Nephron progenitor cell (in vitro differentiated cells): ENCODE results near the gene RSL1D1.
A peak's percentile ranks its signal among the peaks of the same experiment; 100 is the strongest.
"Not testable (repeated sequence)": the region's sequence is repeated elsewhere in the genome, so short reads cannot be mapped to it uniquely, and the experiment has no call there.

Experiments used
- DNase-seq: peaks from one replicate; pipeline ENCODE4 v3.0.0; 2021
- H3K27ac Mint-ChIP-seq: 2 replicates; pipeline ENCODE4 v1.8.0; 2021; ENCODE audit warnings: mild to moderate bottlenecking, moderate library complexity, mixed read lengths
- H3K27me3 Mint-ChIP-seq: 2 replicates; pipeline ENCODE4 v1.8.0; 2021; ENCODE audit warnings: mild to moderate bottlenecking, low read depth, mixed read lengths; ENCODE audit not compliant: poor library complexity
- H3K36me3 Mint-ChIP-seq: 2 replicates; pipeline ENCODE4 v1.8.0; 2021; ENCODE audit warnings: low read depth, mixed read lengths
- H3K4me1 Mint-ChIP-seq: 2 replicates; pipeline ENCODE4 v1.8.0; 2021; ENCODE audit warnings: mixed read lengths
- H3K4me3 Mint-ChIP-seq: 2 replicates; pipeline ENCODE4 v1.8.0; 2021; ENCODE audit warnings: mild to moderate bottlenecking, moderate library complexity, mixed read lengths
- H3K9me3 Mint-ChIP-seq: 2 replicates; pipeline ENCODE4 v1.8.0; 2021; ENCODE audit warnings: mild to moderate bottlenecking, moderate library complexity, mixed read lengths
- CTCF ChIP-seq: fragments of 200-600 bp; sonication (generic); IDR thresholded peaks from 2 replicates; pipeline ENCODE4 v1.5.0; 2021; ENCODE audit warnings: antibody characterized with exemption

The RSL1D1 gene

DNA sequence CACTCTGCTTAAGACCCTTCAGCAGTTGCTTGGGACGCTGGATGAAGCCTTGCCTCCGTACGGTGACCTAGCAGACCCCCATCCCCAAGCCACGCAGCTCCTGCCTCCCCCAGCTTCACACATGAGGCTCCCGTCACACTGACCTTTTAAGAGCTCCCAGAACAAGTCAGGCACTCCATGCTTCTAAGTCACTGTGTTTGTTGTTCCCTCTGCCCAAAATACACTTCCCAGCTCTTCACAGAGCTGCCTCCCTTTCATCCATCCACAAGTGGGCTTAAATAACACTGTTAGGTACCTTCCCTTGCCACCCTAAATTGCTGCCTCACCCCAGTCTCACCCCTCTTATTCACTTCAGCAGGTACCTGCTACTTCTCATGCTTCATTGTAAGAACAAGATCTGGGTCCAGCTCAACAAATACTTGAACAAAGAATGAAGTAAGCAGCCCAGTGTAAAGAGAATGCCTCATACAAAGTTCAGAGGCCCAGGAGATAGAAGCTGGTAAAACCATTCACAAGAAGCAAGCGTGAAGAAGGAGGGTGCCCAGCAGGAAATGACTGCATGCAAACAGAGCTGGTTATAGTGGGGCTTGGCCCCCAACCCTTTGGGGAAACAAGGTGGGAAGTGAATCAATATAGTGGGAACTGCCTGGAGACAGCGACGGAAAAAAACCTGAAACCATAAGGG is 60.1 kb downstream of the RSL1D1 start:
- no peak overlapping the region for H3K4me3 Mint-ChIP-seq
- H3K36me3 Mint-ChIP-seq, result peaks cover 39% of the 10 kb centered on the region
- peaks cover 52% of the 10 kb centered on the region for H3K4me1 Mint-ChIP-seq
- H3K27ac Mint-ChIP-seq, result peak overlapping the region; percentile 95
- no peaks in the 10 kb centered on the region for H3K9me3 Mint-ChIP-seq
- no peaks in the 10 kb centered on the region for H3K27me3 Mint-ChIP-seq
- no peak for TF ChIP-seq CTCF
- no peak for DNase-seq

- Mint-ChIP-seq H3K4me1 (peaks cover 29% of the 10 kb centered on the region), H3K27me3 (no peaks in the 10 kb centered on the region), H3K4me3 (no peak overlapping the region), H3K36me3 (peaks cover 27% of the 10 kb centered on the region), H3K9me3 (no peaks in the 10 kb centered on the region), H3K27ac (no peak overlapping the region)
- TF ChIP-seq CTCF, result no peak
- DNase-seq, result no peak
Observed at GRCh38 chr16:11788914-11789313, 62.4 kb downstream of the RSL1D1 start.

- not testable (repeated sequence) for H3K27me3 Mint-ChIP-seq, H3K9me3 Mint-ChIP-seq
- peaks cover 28% of the 10 kb centered on the region for H3K4me1 Mint-ChIP-seq
Observed at GRCh38 chr16:11784980-11785599, 66.3 kb downstream of the RSL1D1 start.

DNA sequence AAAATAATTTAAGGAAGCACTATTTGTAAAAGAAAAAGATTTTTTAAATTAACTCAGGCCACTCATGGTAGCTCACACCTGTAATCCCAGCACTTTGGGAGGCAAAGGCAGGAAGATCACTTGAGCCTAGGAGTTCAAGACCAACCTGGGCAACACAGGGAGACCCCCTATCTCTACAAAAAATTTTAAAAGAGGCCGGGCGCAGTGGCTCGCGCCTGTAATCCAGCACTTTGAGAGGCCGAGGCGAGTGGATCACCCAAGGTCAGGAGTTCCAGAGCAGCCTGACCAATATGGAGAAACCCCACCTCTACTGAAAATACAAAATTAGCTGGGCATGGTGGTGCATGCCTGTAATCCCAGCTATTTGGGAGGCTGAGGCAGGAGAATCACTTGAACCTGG is 67.0 kb downstream of the RSL1D1 start:
- Mint-ChIP-seq H3K4me1 (peaks cover 28% of the 10 kb centered on the region), H3K36me3 (peaks cover 29% of the 10 kb centered on the region)
- not testable (repeated sequence) for H3K27ac Mint-ChIP-seq, H3K4me3 Mint-ChIP-seq, H3K9me3 Mint-ChIP-seq, H3K27me3 Mint-ChIP-seq, DNase-seq

More at GRCh38 chr16:11784980-11785599, 66.3 kb downstream of the RSL1D1 start:
- not testable (repeated sequence) for DNase-seq, H3K4me3 Mint-ChIP-seq, H3K27ac Mint-ChIP-seq
- peaks cover 24% of the 10 kb centered on the region for H3K36me3 Mint-ChIP-seq

DNA sequence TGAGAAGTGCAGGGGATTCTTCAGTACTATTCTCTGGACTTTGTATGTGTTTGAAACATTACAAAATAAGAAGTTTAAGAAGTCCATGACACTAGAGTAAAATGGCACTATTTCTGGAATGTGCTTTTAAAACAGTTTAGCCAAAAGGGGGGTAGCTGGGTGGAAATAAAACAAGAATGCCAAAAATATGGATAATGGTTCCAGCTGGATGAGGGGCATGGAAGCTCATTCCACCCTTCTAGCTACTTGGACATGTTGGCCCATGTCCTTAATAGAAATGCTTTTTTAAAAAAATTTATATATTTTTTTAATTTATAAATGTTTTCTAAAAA is 67.3 kb downstream of the RSL1D1 start:
- no peak for TF ChIP-seq CTCF
- no peaks in the 10 kb centered on the region for H3K27me3 Mint-ChIP-seq
- no peaks in the 10 kb centered on the region for H3K9me3 Mint-ChIP-seq
- H3K4me1 Mint-ChIP-seq, result peaks cover 28% of the 10 kb centered on the region
- peaks cover 33% of the 10 kb centered on the region for H3K36me3 Mint-ChIP-seq
- no peak overlapping the region for H3K4me3 Mint-ChIP-seq
- DNase-seq, result no peak
- peak overlapping the region; percentile 78 for H3K27ac Mint-ChIP-seq
